Muscle layer of duodenum (tissue), 2 donors: Measurements from ENCODE around the gene NAB1.

Experiments used
- H3K27ac ChIP-seq: one replicate; pipeline ENCODE4 v1.7.0; 2013; ENCODE audit warnings: mild to moderate bottlenecking, low read length
- H3K27me3 ChIP-seq: one replicate; pipeline ENCODE4 v1.7.0; 2013; ENCODE audit warnings: low read depth, mild to moderate bottlenecking, control low read depth, low read length
- H3K36me3 ChIP-seq, 2 donors: one replicate each; pipeline ENCODE4 v1.7.0; 2013; ENCODE audit warnings: low read length in 2 of 2, control low read depth in 1 of 2, mild to moderate bottlenecking in 1 of 2; ENCODE audit not compliant: insufficient read depth in 2 of 2, control insufficient read depth in 1 of 2
- H3K4me1 ChIP-seq, 2 donors: one replicate each; pipeline ENCODE4 v1.7.0; 2013; ENCODE audit warnings: low read length in 2 of 2, mild to moderate bottlenecking in 2 of 2, control low read depth in 1 of 2, moderate library complexity in 1 of 2; ENCODE audit not compliant: insufficient read depth in 2 of 2, control insufficient read depth in 1 of 2
- H3K4me3 ChIP-seq, 2 donors: one replicate each; pipeline ENCODE4 v1.7.0; 2013; ENCODE audit warnings: low read length in 2 of 2, low read depth in 1 of 2, mild to moderate bottlenecking in 1 of 2
- H3K9me3 ChIP-seq, 2 donors: one replicate each; pipeline ENCODE4 v1.7.0; 2013; ENCODE audit warnings: low read length in 2 of 2, control low read depth in 1 of 2, mild to moderate bottlenecking in 1 of 2; ENCODE audit not compliant: control insufficient read depth in 1 of 2
- donor health status: healthy.

NAB1 gene

GRCh38 chr2:190657474-190658255 lies 8.8 kb downstream of the NAB1 start:
- H3K4me3 ChIP-seq, result peak overlapping the region in 1 of 2 donors; percentile 6
- no peak overlapping the region for H3K27ac ChIP-seq
- no peaks in the 10 kb centered on the region for H3K27me3 ChIP-seq
- no peaks in the 10 kb centered on the region for H3K9me3 ChIP-seq
- no peaks in the 10 kb centered on the region for H3K36me3 ChIP-seq
- peaks cover 16 to 63% of the 10 kb centered on the region in 2 donors for H3K4me1 ChIP-seq

GRCh38 chr2:190659553-190659952 lies 10.7 kb downstream of the NAB1 start:
- Histone ChIP-seq H3K4me1 (peaks cover 11 to 55% of the 10 kb centered on the region in 2 donors), H3K27me3 (no peaks in the 10 kb centered on the region), H3K36me3 (no peaks in the 10 kb centered on the region), H3K9me3 (no peaks in the 10 kb centered on the region), H3K27ac (no peak overlapping the region), H3K4me3 (no peak overlapping the region)

- Histone ChIP-seq H3K4me1 (peaks cover 7 to 34% of the 10 kb centered on the region in 2 donors), H3K4me3 (no peak overlapping the region), H3K9me3 (no peaks in the 10 kb centered on the region), H3K27me3 (no peaks in the 10 kb centered on the region), H3K36me3 (peaks cover 0 to 7% of the 10 kb centered on the region in 2 donors), H3K27ac (peak overlapping the region; percentile 13)
Observed at GRCh38 chr2:190662754-190663153, 13.9 kb downstream of the NAB1 start.

GRCh38 chr2:190663348-190663747 lies 14.5 kb downstream of the NAB1 start:
- Histone ChIP-seq H3K4me3 (no peak overlapping the region), H3K27ac (peak overlapping the region; percentile 13), H3K36me3 (peaks cover 0 to 7% of the 10 kb centered on the region in 2 donors), H3K27me3 (no peaks in the 10 kb centered on the region), H3K4me1 (peaks cover 4 to 28% of the 10 kb centered on the region in 2 donors), H3K9me3 (no peaks in the 10 kb centered on the region)

- no peak overlapping the region for H3K27ac ChIP-seq
- no peaks in the 10 kb centered on the region for H3K9me3 ChIP-seq
- peaks cover 0 to 7% of the 10 kb centered on the region in 2 donors for H3K36me3 ChIP-seq
- H3K4me3 ChIP-seq, result no peak overlapping the region
- H3K27me3 ChIP-seq, result no peaks in the 10 kb centered on the region
- H3K4me1 ChIP-seq, result peaks cover 4 to 28% of the 10 kb centered on the region in 2 donors
Observed at GRCh38 chr2:190663839-190664238, 15.0 kb downstream of the NAB1 start.

- H3K27ac ChIP-seq, result no peak overlapping the region
- H3K27me3 ChIP-seq, result no peaks in the 10 kb centered on the region
- H3K4me3 ChIP-seq, result no peak overlapping the region
- peaks cover 4 to 28% of the 10 kb centered on the region in 2 donors for H3K4me1 ChIP-seq
- H3K9me3 ChIP-seq, result no peaks in the 10 kb centered on the region
- H3K36me3 ChIP-seq, result peaks cover 0 to 7% of the 10 kb centered on the region in 2 donors
Observed at GRCh38 chr2:190664240-190664639, 15.4 kb downstream of the NAB1 start.

GRCh38 chr2:190666895-190667294 lies 18.0 kb downstream of the NAB1 start:
- no peak overlapping the region for H3K27ac ChIP-seq

GRCh38 chr2:190668892-190669291 lies 20.0 kb downstream of the NAB1 start:
- Histone ChIP-seq H3K36me3 (peaks cover 16 to 20% of the 10 kb centered on the region in 2 donors), H3K27me3 (no peaks in the 10 kb centered on the region), H3K4me1 (peaks cover 0 to 4% of the 10 kb centered on the region in 2 donors), H3K4me3 (no peak overlapping the region), H3K27ac (no peak overlapping the region), H3K9me3 (no peaks in the 10 kb centered on the region)

More at GRCh38 chr2:190666895-190667294, 18.0 kb downstream of the NAB1 start:
- Histone ChIP-seq H3K36me3 (peaks cover 15 to 16% of the 10 kb centered on the region in 2 donors), H3K27me3 (no peaks in the 10 kb centered on the region), H3K4me1 (peaks cover 4 to 14% of the 10 kb centered on the region in 2 donors), H3K4me3 (no peak overlapping the region), H3K9me3 (no peaks in the 10 kb centered on the region)

- H3K9me3 ChIP-seq, result no peaks in the 10 kb centered on the region
- peaks cover 0 to 4% of the 10 kb centered on the region in 2 donors for H3K4me1 ChIP-seq
- no peak overlapping the region for H3K4me3 ChIP-seq
- no peaks in the 10 kb centered on the region for H3K27me3 ChIP-seq
- H3K36me3 ChIP-seq, result peaks cover 14 to 31% of the 10 kb centered on the region in 2 donors
- H3K27ac ChIP-seq, result no peak overlapping the region
Observed at GRCh38 chr2:190670182-190670946, 21.5 kb downstream of the NAB1 start.

GRCh38 chr2:190674966-190675650 lies 26.2 kb downstream of the NAB1 start:
- Histone ChIP-seq H3K4me3 (no peak overlapping the region), H3K27ac (no peak overlapping the region), H3K4me1 (peaks cover 0 to 3% of the 10 kb centered on the region in 2 donors), H3K27me3 (no peaks in the 10 kb centered on the region), H3K36me3 (peaks cover 14 to 31% of the 10 kb centered on the region in 2 donors), H3K9me3 (no peaks in the 10 kb centered on the region)

- no peak overlapping the region for H3K27ac ChIP-seq
- H3K4me3 ChIP-seq, result no peak overlapping the region
- peaks cover 5 to 12% of the 10 kb centered on the region in 2 donors for H3K36me3 ChIP-seq
Observed at GRCh38 chr2:190677255-190677654, 28.4 kb downstream of the NAB1 start.

More at GRCh38 chr2:190677255-190677654, 28.4 kb downstream of the NAB1 start:
- Histone ChIP-seq H3K4me1 (peaks cover 0 to 7% of the 10 kb centered on the region in 2 donors), H3K27me3 (no peaks in the 10 kb centered on the region), H3K9me3 (no peaks in the 10 kb centered on the region)
